IMR-90 (cell line): ENCODE measurements around the gene CDCP2.

Experiments
- BHLHE40 ChIP-seq: fragments of 150-350 bp; IDR thresholded peaks from 2 replicates; pipeline ENCODE4 v1.6.1; 2016; ENCODE audit warnings: mild to moderate bottlenecking, low read depth, low read length
- CEBPB ChIP-seq: IDR thresholded peaks from 2 replicates; pipeline ENCODE4 v1.6.1; 2012; ENCODE audit warnings: low read depth, low read length, improper control_type of control experiment
- CHD1 ChIP-seq: IDR thresholded peaks from 2 replicates; pipeline ENCODE4 v1.6.1; 2012; ENCODE audit warnings: low read depth, low read length, improper control_type of control experiment
- MAFK ChIP-seq: IDR thresholded peaks from 2 replicates; pipeline ENCODE4 v1.6.1; 2012; ENCODE audit warnings: low read depth, low read length, improper control_type of control experiment
- MAZ ChIP-seq: IDR thresholded peaks from 2 replicates; pipeline ENCODE4 v1.6.1; 2012; ENCODE audit warnings: low read depth, mild to moderate bottlenecking, low read length, improper control_type of control experiment, moderate library complexity, borderline replicate concordance
- MXI1 ChIP-seq: IDR thresholded peaks from 2 replicates; pipeline ENCODE4 v1.6.1; 2012; ENCODE audit warnings: low read depth, mild to moderate bottlenecking, low read length, moderate library complexity, borderline replicate concordance
- POLR2A ChIP-seq: IDR thresholded peaks from 2 replicates; pipeline ENCODE4 v1.6.1; 2012; ENCODE audit warnings: mild to moderate bottlenecking, low read depth, low read length
- RAD21 ChIP-seq: IDR thresholded peaks from 2 replicates; pipeline ENCODE4 v1.6.1; 2012; ENCODE audit warnings: low read length, improper control_type of control experiment
- RCOR1 ChIP-seq: IDR thresholded peaks from 2 replicates; pipeline ENCODE4 v1.6.1; 2012; ENCODE audit warnings: mild to moderate bottlenecking, low read length, improper control_type of control experiment; ENCODE audit not compliant: insufficient replicate concordance
- RFX5 ChIP-seq: IDR thresholded peaks from 2 replicates; pipeline ENCODE4 v1.8.0; 2012; ENCODE audit warnings: low read depth, mild to moderate bottlenecking, low read length, moderate library complexity
- SMC3 ChIP-seq: fragments of 150-350 bp; IDR thresholded peaks from 2 replicates; pipeline ENCODE4 v1.6.1; 2016; ENCODE audit warnings: low read depth, mild to moderate bottlenecking, antibody characterized with exemption, low read length, moderate library complexity
- TF ChIP-seq, protein P1 (sequence below): conservative IDR thresholded peaks from 2 replicates; pipeline ENCODE4 v1.5.1; 2012; ENCODE audit warnings: mild to moderate bottlenecking, low read depth, low read length, improper control_type of control experiment
- TF ChIP-seq, protein P2 (sequence below): fragments of 150-350 bp; IDR thresholded peaks from 2 replicates; pipeline ENCODE4 v1.6.1; 2016; ENCODE audit warnings: low read depth, mild to moderate bottlenecking, low read length, moderate library complexity, borderline replicate concordance

DNA sequence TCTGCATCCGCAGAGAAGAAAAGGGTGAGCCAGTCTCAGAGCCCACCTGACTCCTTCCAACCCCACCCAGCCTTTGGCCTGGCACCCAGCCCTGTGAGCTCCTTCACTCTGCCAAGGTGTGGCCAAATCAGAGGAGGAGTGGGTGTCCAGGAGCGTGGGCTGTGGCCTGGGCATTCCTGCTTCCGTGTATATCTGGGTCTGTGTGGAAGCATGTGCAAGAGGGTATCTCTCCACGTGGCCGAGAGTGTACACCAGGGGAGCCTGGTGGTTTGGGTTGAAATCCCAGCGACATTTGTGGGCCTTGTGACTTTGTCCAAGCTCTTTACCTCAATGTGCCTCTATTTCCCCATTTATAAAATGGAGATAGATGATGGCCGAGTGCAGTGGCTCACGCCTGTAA, 29.8 kb downstream of the CDCP2 start:
- TF ChIP-seq RFX5 (no peak), CEBPB (no peak), RAD21 (no peak), POLR2A (no peak), MAZ (no peak), MXI1 (no peak), SMC3 (no peak), RCOR1 (no peak), BHLHE40 (no peak), MAFK (no peak), CHD1 (no peak)
- TF ChIP-seq, protein P1, sequence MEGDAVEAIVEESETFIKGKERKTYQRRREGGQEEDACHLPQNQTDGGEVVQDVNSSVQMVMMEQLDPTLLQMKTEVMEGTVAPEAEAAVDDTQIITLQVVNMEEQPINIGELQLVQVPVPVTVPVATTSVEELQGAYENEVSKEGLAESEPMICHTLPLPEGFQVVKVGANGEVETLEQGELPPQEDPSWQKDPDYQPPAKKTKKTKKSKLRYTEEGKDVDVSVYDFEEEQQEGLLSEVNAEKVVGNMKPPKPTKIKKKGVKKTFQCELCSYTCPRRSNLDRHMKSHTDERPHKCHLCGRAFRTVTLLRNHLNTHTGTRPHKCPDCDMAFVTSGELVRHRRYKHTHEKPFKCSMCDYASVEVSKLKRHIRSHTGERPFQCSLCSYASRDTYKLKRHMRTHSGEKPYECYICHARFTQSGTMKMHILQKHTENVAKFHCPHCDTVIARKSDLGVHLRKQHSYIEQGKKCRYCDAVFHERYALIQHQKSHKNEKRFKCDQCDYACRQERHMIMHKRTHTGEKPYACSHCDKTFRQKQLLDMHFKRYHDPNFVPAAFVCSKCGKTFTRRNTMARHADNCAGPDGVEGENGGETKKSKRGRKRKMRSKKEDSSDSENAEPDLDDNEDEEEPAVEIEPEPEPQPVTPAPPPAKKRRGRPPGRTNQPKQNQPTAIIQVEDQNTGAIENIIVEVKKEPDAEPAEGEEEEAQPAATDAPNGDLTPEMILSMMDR: no peak
- TF ChIP-seq, protein P2, sequence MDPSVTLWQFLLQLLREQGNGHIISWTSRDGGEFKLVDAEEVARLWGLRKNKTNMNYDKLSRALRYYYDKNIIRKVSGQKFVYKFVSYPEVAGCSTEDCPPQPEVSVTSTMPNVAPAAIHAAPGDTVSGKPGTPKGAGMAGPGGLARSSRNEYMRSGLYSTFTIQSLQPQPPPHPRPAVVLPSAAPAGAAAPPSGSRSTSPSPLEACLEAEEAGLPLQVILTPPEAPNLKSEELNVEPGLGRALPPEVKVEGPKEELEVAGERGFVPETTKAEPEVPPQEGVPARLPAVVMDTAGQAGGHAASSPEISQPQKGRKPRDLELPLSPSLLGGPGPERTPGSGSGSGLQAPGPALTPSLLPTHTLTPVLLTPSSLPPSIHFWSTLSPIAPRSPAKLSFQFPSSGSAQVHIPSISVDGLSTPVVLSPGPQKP: no peak
